NB4 (cell line): ENCODE measurements around the gene ARHGAP12.

ENCODE experiments used
- CTCF ChIP-seq: IDR thresholded peaks from one replicate; pipeline ENCODE4 v1.5.1; 2012; ENCODE audit warnings: low read depth, low read length
- MAX ChIP-seq: IDR thresholded peaks from 2 replicates; pipeline ENCODE4 v1.6.1; 2011; ENCODE audit warnings: low read depth, low read length
- POLR2A ChIP-seq: IDR thresholded peaks from 2 replicates; pipeline ENCODE4 v1.6.1; 2011; ENCODE audit warnings: mild to moderate bottlenecking; ENCODE audit not compliant: insufficient read length; ENCODE audit errors: extremely low read depth

- TF ChIP-seq CTCF (no peak), POLR2A (no peak), MAX (no peak)
These were observed 16.8 kb upstream of the ARHGAP12 start for GRCh38 chr10:31945392-31945791.
